ENCODE results near the gene ATF6. TPM values are rescaled to one million over a fixed set of nuclear protein-coding genes. Genes with fewer than 3 reads are reported as not detected.

Gene ATF6
- polyA plus RNA-seq, 2 of the 4 experiments (the other 2 are of a cell fraction): 8.6 to 28.0 TPM

DNA sequence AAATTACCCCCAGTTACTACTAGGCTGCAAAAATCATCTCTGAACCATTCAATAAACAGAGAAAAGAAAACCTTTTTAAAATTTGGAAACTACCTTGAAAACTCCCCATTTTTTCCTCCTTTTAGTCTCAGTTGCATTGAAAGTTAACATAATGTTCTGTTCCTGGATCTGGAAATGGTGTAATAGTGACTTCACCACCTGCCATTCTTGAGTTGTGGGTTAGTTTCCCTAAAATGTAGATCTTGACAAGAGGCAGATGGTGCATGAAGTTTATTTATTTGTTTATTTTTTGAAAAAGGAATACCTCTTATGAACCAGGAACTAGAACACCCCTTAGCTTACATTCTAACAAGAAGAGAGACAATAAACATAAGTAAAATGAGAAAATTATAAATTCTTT is 72.8 kb downstream of the ATF6 start (continued):
- TF ChIP-seq ESRRA (IDR thresholded peaks at IDR 0.05; ENCODE audit: borderline replicate concordance, low read length): no peak

DNA sequence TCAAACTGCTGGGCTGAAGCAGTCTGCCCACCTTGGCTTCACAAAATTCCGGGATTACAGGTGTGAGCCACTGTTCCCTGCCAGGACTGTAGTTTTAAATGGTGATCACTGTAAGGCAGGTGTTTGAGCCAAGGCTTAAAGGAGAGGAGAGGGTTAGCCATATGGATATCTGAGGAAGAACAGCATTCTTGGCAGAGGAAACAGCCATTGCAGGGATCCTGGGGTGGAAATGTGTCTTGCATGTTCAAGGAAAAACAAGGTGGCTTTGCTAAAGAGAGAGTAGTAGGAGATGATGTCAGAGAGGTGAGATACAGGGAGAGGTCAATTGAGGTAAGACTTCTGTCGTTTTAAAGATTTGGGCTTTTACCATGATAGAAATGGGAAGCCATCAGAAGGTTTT is 73.5 kb downstream of the ATF6 start:
- Histone ChIP-seq H3K4me2 (no peak overlapping the region), H3K4me1 (no peaks in the 10 kb centered on the region), H3K9me3 (no peaks in the 10 kb centered on the region), H3K27ac (no peak overlapping the region), H3K4me3 (no peak overlapping the region)
- TF ChIP-seq CHD4 (IDR thresholded peaks at IDR 0.05; ENCODE audit: borderline replicate concordance) (no peak), TP53 (CRISPR knock-in tag; IDR thresholded peaks at IDR 0.05) (no peak), MAFK (IDR thresholded peaks at IDR 0.05; ENCODE audit: partially characterized antibody) (no peak), TFCP2L1 (CRISPR knock-in tag; IDR thresholded peaks at IDR 0.05) (no peak), ZSCAN20 (CRISPR knock-in tag; IDR thresholded peaks at IDR 0.05) (no peak), NFE2L2 (conservative IDR thresholded peaks at IDR 0.05; ENCODE audit: low read length) (no peak), MAZ (IDR thresholded peaks at IDR 0.05; ENCODE audit: borderline replicate concordance, low read depth, low read length) (no peak), NPAS2 (CRISPR knock-in tag; IDR thresholded peaks at IDR 0.05; ENCODE audit: borderline replicate concordance) (no peak), FOSB (CRISPR knock-in tag; IDR thresholded peaks at IDR 0.05) (no peak), NR3C1 (IDR thresholded peaks at IDR 0.05) (no peak), PHF8 (IDR thresholded peaks at IDR 0.05; ENCODE audit: borderline replicate concordance, low read depth) (no peak), POLR2AphosphoS2 (conservative IDR thresholded peaks at IDR 0.05; ENCODE audit: low read length) (no peak), HOXB5 (CRISPR knock-in tag; IDR thresholded peaks at IDR 0.05) (no peak), KDM5A (IDR thresholded peaks at IDR 0.05) (no peak), JUN (IDR thresholded peaks at IDR 0.05) (no peak)
- TF ChIP-seq, protein P1, sequence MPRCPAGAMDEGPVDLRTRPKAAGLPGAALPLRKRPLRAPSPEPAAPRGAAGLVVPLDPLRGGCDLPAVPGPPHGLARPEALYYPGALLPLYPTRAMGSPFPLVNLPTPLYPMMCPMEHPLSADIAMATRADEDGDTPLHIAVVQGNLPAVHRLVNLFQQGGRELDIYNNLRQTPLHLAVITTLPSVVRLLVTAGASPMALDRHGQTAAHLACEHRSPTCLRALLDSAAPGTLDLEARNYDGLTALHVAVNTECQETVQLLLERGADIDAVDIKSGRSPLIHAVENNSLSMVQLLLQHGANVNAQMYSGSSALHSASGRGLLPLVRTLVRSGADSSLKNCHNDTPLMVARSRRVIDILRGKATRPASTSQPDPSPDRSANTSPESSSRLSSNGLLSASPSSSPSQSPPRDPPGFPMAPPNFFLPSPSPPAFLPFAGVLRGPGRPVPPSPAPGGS (IDR thresholded peaks at IDR 0.05): no peak
- TF ChIP-seq, protein P2, sequence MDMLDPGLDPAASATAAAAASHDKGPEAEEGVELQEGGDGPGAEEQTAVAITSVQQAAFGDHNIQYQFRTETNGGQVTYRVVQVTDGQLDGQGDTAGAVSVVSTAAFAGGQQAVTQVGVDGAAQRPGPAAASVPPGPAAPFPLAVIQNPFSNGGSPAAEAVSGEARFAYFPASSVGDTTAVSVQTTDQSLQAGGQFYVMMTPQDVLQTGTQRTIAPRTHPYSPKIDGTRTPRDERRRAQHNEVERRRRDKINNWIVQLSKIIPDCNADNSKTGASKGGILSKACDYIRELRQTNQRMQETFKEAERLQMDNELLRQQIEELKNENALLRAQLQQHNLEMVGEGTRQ (IDR thresholded peaks at IDR 0.05): no peak
- TF ChIP-seq, protein P3, sequence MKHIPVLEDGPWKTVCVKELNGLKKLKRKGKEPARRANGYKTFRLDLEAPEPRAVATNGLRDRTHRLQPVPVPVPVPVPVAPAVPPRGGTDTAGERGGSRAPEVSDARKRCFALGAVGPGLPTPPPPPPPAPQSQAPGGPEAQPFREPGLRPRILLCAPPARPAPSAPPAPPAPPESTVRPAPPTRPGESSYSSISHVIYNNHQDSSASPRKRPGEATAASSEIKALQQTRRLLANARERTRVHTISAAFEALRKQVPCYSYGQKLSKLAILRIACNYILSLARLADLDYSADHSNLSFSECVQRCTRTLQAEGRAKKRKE (CRISPR knock-in tag; IDR thresholded peaks at IDR 0.05; ENCODE audit: low read depth): no peak
- TF ChIP-seq, protein P4, sequence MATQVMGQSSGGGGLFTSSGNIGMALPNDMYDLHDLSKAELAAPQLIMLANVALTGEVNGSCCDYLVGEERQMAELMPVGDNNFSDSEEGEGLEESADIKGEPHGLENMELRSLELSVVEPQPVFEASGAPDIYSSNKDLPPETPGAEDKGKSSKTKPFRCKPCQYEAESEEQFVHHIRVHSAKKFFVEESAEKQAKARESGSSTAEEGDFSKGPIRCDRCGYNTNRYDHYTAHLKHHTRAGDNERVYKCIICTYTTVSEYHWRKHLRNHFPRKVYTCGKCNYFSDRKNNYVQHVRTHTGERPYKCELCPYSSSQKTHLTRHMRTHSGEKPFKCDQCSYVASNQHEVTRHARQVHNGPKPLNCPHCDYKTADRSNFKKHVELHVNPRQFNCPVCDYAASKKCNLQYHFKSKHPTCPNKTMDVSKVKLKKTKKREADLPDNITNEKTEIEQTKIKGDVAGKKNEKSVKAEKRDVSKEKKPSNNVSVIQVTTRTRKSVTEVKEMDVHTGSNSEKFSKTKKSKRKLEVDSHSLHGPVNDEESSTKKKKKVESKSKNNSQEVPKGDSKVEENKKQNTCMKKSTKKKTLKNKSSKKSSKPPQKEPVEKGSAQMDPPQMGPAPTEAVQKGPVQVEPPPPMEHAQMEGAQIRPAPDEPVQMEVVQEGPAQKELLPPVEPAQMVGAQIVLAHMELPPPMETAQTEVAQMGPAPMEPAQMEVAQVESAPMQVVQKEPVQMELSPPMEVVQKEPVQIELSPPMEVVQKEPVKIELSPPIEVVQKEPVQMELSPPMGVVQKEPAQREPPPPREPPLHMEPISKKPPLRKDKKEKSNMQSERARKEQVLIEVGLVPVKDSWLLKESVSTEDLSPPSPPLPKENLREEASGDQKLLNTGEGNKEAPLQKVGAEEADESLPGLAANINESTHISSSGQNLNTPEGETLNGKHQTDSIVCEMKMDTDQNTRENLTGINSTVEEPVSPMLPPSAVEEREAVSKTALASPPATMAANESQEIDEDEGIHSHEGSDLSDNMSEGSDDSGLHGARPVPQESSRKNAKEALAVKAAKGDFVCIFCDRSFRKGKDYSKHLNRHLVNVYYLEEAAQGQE (IDR thresholded peaks at IDR 0.05): no peak
- TF ChIP-seq, protein P5, sequence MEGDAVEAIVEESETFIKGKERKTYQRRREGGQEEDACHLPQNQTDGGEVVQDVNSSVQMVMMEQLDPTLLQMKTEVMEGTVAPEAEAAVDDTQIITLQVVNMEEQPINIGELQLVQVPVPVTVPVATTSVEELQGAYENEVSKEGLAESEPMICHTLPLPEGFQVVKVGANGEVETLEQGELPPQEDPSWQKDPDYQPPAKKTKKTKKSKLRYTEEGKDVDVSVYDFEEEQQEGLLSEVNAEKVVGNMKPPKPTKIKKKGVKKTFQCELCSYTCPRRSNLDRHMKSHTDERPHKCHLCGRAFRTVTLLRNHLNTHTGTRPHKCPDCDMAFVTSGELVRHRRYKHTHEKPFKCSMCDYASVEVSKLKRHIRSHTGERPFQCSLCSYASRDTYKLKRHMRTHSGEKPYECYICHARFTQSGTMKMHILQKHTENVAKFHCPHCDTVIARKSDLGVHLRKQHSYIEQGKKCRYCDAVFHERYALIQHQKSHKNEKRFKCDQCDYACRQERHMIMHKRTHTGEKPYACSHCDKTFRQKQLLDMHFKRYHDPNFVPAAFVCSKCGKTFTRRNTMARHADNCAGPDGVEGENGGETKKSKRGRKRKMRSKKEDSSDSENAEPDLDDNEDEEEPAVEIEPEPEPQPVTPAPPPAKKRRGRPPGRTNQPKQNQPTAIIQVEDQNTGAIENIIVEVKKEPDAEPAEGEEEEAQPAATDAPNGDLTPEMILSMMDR (IDR thresholded peaks at IDR 0.05): no peak
- ChIA-PET CTCF (no interaction called here), POLR2A (no interaction called here)
- WGBS (ENCODE audit: missing lambda C conversion rate): 77% methylated on average over 2 of the region's 2 CpGs
- DNase-seq (ENCODE audit: low read depth in 1 of 2, low spot score in 1 of 2) (no peak), ATAC-seq (no peak), FAIRE-seq (no peak)
